ENCODE measurements around the gene BAZ1A. TPM values are rescaled to one million over a fixed set of nuclear protein-coding genes. Genes with fewer than 3 reads are reported as not detected.

BAZ1A gene
- total RNA-seq, 1 experiment from 2014 or later, result 17.8 TPM

DNA sequence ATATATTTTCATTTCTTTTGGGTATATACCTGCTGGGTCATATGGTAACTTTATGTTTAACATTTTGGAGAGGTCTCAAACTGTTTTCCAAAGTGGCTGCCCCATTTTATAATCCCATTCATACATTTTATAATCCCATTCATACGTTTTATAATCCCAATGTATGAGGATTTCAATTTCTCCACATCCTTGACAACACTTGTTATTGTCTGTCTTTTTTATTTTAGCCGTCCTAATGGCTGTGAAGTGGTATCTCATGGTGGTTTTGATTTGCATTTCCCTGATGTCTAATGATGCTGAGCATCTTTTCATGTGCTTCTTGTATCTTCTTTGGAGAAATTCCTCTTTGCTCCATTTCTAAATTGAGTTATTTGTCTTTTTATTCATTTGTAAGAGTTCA, 154.0 kb downstream of the BAZ1A start:
- no peak overlapping the region for H3K18ac ChIP-seq (ENCODE audit: insufficient read length, low read depth, low read length)
- Mint-ChIP-seq H3K36me3 (ENCODE audit: insufficient read depth in 1 of 3, low read depth in 3 of 3) (no peaks in the 10 kb centered on the region), H3K4me1 (peaks cover 7% of the 10 kb centered on the region in 2 experiments), H3K9me3 (no peaks in the 10 kb centered on the region), H3K27me3 (ENCODE audit: low read depth) (no peaks in the 10 kb centered on the region; the same call in 1 of the 2 replicates), H3K4me3 (no peak overlapping the region), H3K27ac (no peak overlapping the region)
- H4K8ac ChIP-seq (replicated peaks; ENCODE audit: insufficient read length, low read depth, low read length), result no peak overlapping the region
- no peak overlapping the region for H2BK120ac ChIP-seq (ENCODE audit: low read depth, low read length, poor library complexity, severe bottlenecking)
- H2AK5ac ChIP-seq (ENCODE audit: insufficient read length, low read length), result no peak overlapping the region
- H3K56ac ChIP-seq (ENCODE audit: insufficient read length, low read depth, low read length), result no peak overlapping the region
- no peak overlapping the region for H3K23ac ChIP-seq (ENCODE audit: insufficient read length, low read depth, low read length)
- no peak overlapping the region for H3T11ph ChIP-seq (ENCODE audit: low read length)
- no peaks in the 10 kb centered on the region for H3K4me1 ChIP-seq (ENCODE audit: insufficient read depth, low read length)
- H3K4ac ChIP-seq (ENCODE audit: low read depth, low read length), result no peak overlapping the region
- no peak for DNase-seq
- no peaks in the 10 kb centered on the region for H3K9me3 ChIP-seq (ENCODE audit: control insufficient read depth, low read depth, low read length)
- H3K4me2 ChIP-seq (ENCODE audit: insufficient read depth, insufficient read length, low read length), result no peak overlapping the region
- no peak overlapping the region for H3K27ac ChIP-seq (ENCODE audit: insufficient read length, low read depth, low read length)
- H3K27me3 ChIP-seq (ENCODE audit: insufficient read depth, low read length), result no peaks in the 10 kb centered on the region
- TF ChIP-seq CTCF (conservative IDR thresholded peaks at IDR 0.05), result no peak
- no peaks in the 10 kb centered on the region for H3K79me2 ChIP-seq (ENCODE audit: insufficient read depth, low read length)
- no peak overlapping the region for H2BK12ac ChIP-seq (ENCODE audit: insufficient read length, low read depth, low read length)
- no peak overlapping the region for H3K14ac ChIP-seq (ENCODE audit: insufficient read depth, low read length)
- H3K9ac ChIP-seq (ENCODE audit: extremely low read depth, insufficient read length, low read length), result no peak overlapping the region
- H4K20me1 ChIP-seq (ENCODE audit: control insufficient read depth, insufficient read depth, insufficient read length), result no peaks in the 10 kb centered on the region
- no peak overlapping the region for H2BK15ac ChIP-seq (ENCODE audit: low read depth, low read length)
- H2BK5ac ChIP-seq (ENCODE audit: insufficient read length, low read length), result no peak overlapping the region
- no peaks in the 10 kb centered on the region for H3K79me1 ChIP-seq (ENCODE audit: insufficient read depth, low read depth, low read length, poor library complexity, severe bottlenecking)
- no peaks in the 10 kb centered on the region for H3K23me2 ChIP-seq (ENCODE audit: insufficient read length, low read depth, low read length, poor library complexity, severe bottlenecking)
- H2AFZ ChIP-seq (ENCODE audit: low read length), result no peak overlapping the region
- H4K5ac ChIP-seq (ENCODE audit: insufficient read length, low read depth, low read length), result no peak overlapping the region
- H4K91ac ChIP-seq (ENCODE audit: insufficient read length, low read depth, low read length), result no peak overlapping the region
- no peak overlapping the region for H2BK20ac ChIP-seq (ENCODE audit: low read depth, low read length, poor library complexity, severe bottlenecking)
- 100% methylated on average over 1 of the region's 2 CpGs for WGBS (ENCODE audit: extremely low coverage, insufficient read length, low lambda C conversion rate)
